Brain microvascular endothelial cell (primary cell): ENCODE results near the gene CAMTA1.

Experiments
- DNase-seq: peaks from one replicate; pipeline ENCODE4 v3.0.0-alpha.2; 2020
- H3K27ac ChIP-seq: fragments of 250-450 bp; sonication (Bioruptor Pico); 2 replicates; pipeline ENCODE4 v1.5.1; 2020; ENCODE audit warnings: mild to moderate bottlenecking, moderate library complexity
- H3K27me3 ChIP-seq: fragments of 250-450 bp; sonication (Bioruptor Pico); replicated peaks from 2 replicates; pipeline ENCODE4 v1.5.1; 2020; ENCODE audit warnings: mild to moderate bottlenecking
- H3K36me3 ChIP-seq: fragments of 250-450 bp; sonication (Bioruptor Pico); replicated peaks from 2 replicates; pipeline ENCODE4 v1.5.1; 2020; ENCODE audit warnings: mild to moderate bottlenecking
- H3K4me3 ChIP-seq: 2 replicates; pipeline ENCODE4 v1.5.1; 2011; ENCODE audit warnings: low read depth, mild to moderate bottlenecking, control low read depth, low read length, moderate library complexity
- CTCF ChIP-seq: IDR thresholded peaks from 2 replicates; pipeline ENCODE4 v1.5.1; 2011; ENCODE audit warnings: low read depth, mild to moderate bottlenecking, moderate library complexity, low read length, control low read depth, inconsistent platforms; ENCODE audit errors: missing control alignments
- in situ Hi-C: cut with HindIII; loops from 2 replicates; pipeline ENCODE4 v1.10.0; 2017; ENCODE audit warnings: low sequenced_read_pairs, low pct_ligation_motif_present

CAMTA1 gene

GRCh38 chr1:6953216-6953615 lies 168.0 kb downstream of the CAMTA1 start:
- DNase-seq = no peak
- Histone ChIP-seq H3K4me3 (no peak overlapping the region), H3K27me3 (peaks cover 2% of the 10 kb centered on the region), H3K36me3 (no peaks in the 10 kb centered on the region), H3K27ac (no peak overlapping the region)
- in situ Hi-C loops = no loop called here
- TF ChIP-seq CTCF = no peak

GRCh38 chr1:6953907-6954364 lies 168.7 kb downstream of the CAMTA1 start:
- Histone ChIP-seq H3K4me3 (no peak overlapping the region), H3K27me3 (peaks cover 2% of the 10 kb centered on the region), H3K36me3 (no peaks in the 10 kb centered on the region), H3K27ac (no peak overlapping the region)
- no peak for DNase-seq
- in situ Hi-C loops = no loop called here
- TF ChIP-seq CTCF = no peak

- Histone ChIP-seq H3K27ac (no peak overlapping the region), H3K4me3 (no peak overlapping the region), H3K36me3 (no peaks in the 10 kb centered on the region), H3K27me3 (peaks cover 2% of the 10 kb centered on the region)
- no peak for TF ChIP-seq CTCF
- in situ Hi-C loops = no loop called here
- no peak for DNase-seq
These were observed 169.3 kb downstream of the CAMTA1 start for GRCh38 chr1:6954591-6954990.

- TF ChIP-seq CTCF = no peak
- Histone ChIP-seq H3K4me3 (no peak overlapping the region), H3K27ac (no peak overlapping the region), H3K36me3 (no peaks in the 10 kb centered on the region), H3K27me3 (peaks cover 4% of the 10 kb centered on the region)
- no peak for DNase-seq
- in situ Hi-C loops = no loop called here
These were observed 170.3 kb downstream of the CAMTA1 start for GRCh38 chr1:6955357-6956094.

- in situ Hi-C loops = no loop called here
- Histone ChIP-seq H3K36me3 (no peaks in the 10 kb centered on the region), H3K27me3 (peaks cover 5% of the 10 kb centered on the region), H3K27ac (no peak overlapping the region), H3K4me3 (no peak overlapping the region)
- TF ChIP-seq CTCF = no peak
- DNase-seq = no peak
These were observed 171.4 kb downstream of the CAMTA1 start for GRCh38 chr1:6956488-6957159.
